ENCODE results near the gene ADAM17.

The ADAM17 gene

GRCh38 chr2:9555297-9556120 is at the start of gene ADAM17:
ADAM17 (minus strand) TSS chr2:9555830; CDS start chr2:9555605, 225 bp downstream.
- TF ChIP-seq GATA3 (IDR thresholded peaks at IDR 0.05; ENCODE audit: low read depth, low read length) = no peak
- TF ChIP-seq GATA2 (IDR thresholded peaks at IDR 0.05; ENCODE audit: low read depth, low read length) = no peak

DNA sequence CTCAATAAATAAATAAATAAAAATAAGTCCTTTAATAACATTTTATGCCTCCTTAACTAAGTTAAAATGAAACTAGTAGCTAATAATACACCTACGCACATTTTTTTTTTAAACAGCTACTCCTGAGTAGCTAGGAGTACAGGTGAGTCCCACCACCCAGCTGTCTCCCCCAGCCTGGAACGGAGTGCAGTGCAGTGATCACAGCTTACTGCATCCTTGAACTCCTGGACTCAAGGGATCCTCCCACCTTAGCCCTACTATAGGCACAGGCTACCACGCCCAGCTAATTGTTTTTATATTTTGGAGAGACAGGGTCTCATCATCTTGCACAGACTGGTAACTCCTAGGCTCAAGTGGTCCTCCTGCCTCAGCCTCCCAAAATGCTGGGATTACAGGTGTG is 46.8 kb upstream of the ADAM17 start:
- TF ChIP-seq GATA3 (IDR thresholded peaks at IDR 0.05; ENCODE audit: low read depth, low read length) (no peak), GATA2 (IDR thresholded peaks at IDR 0.05; ENCODE audit: low read depth, low read length) (no peak)

DNA sequence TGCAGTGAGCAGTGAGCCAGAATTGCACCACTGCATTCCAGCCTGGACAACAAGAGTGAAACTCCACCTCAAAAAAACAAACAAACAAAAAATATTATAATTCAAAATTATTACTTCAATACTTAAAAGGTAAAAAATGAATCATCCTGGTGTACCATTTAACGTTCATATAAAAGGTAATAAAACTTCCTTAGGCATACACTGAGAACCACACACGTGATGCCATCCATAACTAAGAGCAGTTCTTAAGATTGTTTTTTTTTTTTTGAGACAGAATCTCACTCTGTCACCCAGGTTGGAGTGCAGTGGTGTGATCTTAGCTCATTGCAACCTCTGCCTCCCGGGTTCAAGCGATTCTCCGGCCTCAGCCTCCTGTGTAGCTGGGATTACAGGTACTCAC is 45.8 kb upstream of the ADAM17 start:
- TF ChIP-seq GATA3 (IDR thresholded peaks at IDR 0.05; ENCODE audit: low read depth, low read length) (no peak), GATA2 (IDR thresholded peaks at IDR 0.05; ENCODE audit: low read depth, low read length) (no peak)

DNA sequence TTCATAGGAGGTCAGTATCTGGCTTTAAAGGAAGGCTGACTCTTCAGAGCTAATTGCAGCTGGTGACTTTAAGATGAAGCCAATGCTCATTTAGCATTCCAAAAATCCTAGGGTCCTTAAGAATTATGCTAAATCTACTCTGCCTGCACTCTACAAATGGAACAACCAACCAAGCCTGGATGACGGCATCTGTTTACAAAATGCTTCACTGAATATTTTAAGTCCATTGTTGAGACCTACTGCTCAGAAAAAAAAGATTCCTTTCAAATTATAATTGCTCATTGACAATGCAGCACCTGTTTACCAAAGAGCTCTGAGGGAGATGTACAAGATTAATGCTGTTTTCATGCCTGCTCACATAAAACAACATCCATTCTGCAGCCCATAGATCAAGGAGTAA is 43.8 kb upstream of the ADAM17 start:
- TF ChIP-seq GATA3 (IDR thresholded peaks at IDR 0.05; ENCODE audit: low read depth, low read length) = no peak
- TF ChIP-seq GATA2 (IDR thresholded peaks at IDR 0.05; ENCODE audit: low read depth, low read length) = no peak

DNA sequence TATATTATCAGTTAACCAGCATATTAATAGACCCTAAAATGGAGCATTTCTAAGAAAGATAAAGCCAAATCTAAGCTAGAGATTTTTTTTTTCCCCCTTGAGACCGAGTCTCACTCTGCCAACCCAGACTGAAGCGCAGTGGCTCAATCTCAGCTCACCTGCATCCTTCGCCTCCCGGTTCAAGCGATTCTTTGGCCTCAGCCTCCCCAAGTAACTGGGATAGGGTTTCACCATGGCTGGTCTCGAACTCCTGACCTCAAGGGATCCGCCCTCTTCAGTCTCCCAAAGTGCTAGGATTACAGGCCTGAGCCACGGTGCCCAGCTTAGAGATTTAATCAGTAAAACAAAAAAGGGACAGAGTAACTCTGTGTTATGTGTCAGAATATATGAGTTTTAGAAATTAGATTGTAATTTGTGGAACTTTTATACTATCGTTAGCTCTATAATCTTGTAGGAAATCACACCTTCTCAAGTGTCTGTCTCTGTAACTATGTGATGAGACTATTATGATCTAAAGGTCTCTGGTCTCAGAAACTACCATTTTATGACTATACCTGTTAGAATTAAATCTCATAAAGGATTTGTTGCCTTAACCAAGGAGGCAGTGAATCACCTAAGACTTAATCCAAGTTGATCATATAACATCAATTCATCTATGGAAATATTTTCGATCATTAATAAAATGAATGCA is 41.1 kb upstream of the ADAM17 start:
- TF ChIP-seq GATA2 (IDR thresholded peaks at IDR 0.05; ENCODE audit: low read depth, low read length) = no peak
- TF ChIP-seq GATA3 (IDR thresholded peaks at IDR 0.05; ENCODE audit: low read depth, low read length) = no peak

GRCh38 chr2:9595746-9596145 is 40.1 kb upstream of the ADAM17 start:
- TF ChIP-seq GATA2 (IDR thresholded peaks at IDR 0.05; ENCODE audit: low read depth, low read length) (no peak), GATA3 (IDR thresholded peaks at IDR 0.05; ENCODE audit: low read depth, low read length) (no peak)

DNA sequence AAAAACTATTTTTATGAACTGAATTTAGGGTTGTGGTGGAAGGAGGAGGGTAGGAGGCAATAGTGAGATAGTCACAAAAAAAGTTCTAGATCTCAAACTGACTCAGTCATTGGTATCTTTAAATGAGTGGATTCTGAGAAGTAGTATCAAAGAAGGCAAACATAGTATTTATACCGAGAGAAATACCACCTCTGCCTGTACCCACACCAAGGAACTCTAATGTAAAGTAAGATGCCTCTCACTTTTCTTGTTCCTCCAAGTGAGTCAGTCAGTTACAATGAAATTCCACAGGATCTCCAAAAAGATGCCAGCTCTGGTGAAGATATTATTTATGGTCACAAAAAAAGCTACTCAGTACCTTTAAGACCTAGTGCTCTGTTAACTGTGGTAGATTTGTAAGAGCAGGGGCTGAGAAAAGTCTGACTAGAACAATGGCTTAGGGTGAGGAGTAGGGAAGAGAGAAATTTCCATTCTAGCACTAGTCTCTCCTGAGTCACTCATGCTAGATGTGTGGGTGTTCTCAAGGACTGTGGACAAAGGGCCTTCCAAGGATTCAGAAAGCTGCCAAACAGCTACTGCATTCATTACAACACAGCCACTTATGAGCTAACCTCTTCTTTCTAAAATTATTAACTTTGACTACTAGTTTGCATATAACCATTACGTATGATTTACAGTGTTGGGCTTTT is 38.9 kb upstream of the ADAM17 start:
- TF ChIP-seq GATA2 (IDR thresholded peaks at IDR 0.05; ENCODE audit: low read depth, low read length) (no peak), GATA3 (IDR thresholded peaks at IDR 0.05; ENCODE audit: low read depth, low read length) (no peak)

DNA sequence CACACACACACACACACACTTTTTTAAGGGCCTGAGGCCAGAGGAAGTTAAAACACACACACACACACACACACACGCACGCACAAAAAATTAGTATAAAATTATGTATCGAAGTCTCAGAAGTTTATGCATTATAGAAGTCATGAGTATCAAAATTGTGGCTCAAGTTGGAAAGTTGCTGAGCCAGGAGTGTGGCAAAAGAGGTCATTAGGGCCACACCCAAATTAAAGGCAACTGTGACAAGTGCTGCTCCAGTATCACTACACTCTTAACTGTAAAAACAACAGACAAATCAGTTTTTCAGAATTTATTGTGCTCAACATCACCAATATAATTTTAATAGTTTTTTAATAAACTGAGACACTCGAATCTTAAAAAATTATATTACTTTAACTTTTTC is 38.3 kb upstream of the ADAM17 start:
- TF ChIP-seq GATA3 (IDR thresholded peaks at IDR 0.05; ENCODE audit: low read depth, low read length) (no peak), GATA2 (IDR thresholded peaks at IDR 0.05; ENCODE audit: low read depth, low read length) (no peak)

GRCh38 chr2:9592699-9593098 is 37.1 kb upstream of the ADAM17 start:
- TF ChIP-seq GATA3 (IDR thresholded peaks at IDR 0.05; ENCODE audit: low read depth, low read length) (no peak), GATA2 (IDR thresholded peaks at IDR 0.05; ENCODE audit: low read depth, low read length) (no peak)

- TF ChIP-seq GATA3 (IDR thresholded peaks at IDR 0.05; ENCODE audit: low read depth, low read length) = no peak
Observed at GRCh38 chr2:9590641-9591040, 35.0 kb upstream of the ADAM17 start.

DNA sequence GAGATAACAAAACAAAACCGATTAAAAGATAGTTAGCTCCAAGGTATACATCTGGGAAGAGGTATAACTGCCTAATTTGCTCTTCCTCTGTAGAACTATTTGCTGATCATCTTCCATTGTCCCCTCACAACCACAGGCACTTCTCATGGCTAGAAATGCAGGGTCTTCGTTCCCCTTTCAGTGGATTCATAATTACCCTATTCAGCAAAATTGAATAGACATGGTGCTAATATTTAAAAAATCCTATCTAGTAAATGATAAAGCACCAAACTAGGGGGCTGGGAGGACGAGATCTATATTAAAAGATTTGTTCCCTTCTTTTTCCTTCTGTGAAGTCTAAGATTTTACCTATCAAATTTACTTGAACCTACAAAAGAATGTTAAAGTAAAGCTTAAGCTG is 30.8 kb upstream of the ADAM17 start:
- no peak for TF ChIP-seq GATA2 (IDR thresholded peaks at IDR 0.05; ENCODE audit: low read depth, low read length)
- no peak for TF ChIP-seq GATA3 (IDR thresholded peaks at IDR 0.05; ENCODE audit: low read depth, low read length)

DNA sequence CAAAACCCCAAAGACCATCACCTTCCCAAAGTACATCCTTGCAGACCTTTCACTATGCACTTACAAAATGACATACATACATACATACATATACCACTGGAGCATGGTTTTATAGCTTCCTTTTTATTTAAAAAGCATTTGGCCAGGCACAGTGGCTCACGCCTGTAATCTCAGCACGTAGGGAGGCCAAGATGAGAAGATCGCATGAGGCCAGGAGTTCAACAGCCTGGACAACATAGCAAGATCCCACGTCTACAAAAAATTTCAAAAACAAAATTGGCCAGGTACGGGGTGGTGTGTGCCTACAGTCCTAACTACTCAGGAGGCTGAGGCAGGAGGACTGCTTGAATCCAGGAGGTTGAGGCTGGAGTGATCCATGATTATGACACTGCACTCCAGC is 29.9 kb upstream of the ADAM17 start:
- TF ChIP-seq GATA2 (IDR thresholded peaks at IDR 0.05; ENCODE audit: low read depth, low read length) (no peak), GATA3 (IDR thresholded peaks at IDR 0.05; ENCODE audit: low read depth, low read length) (no peak)

GRCh38 chr2:9582624-9583023 is 27.0 kb upstream of the ADAM17 start:
- TF ChIP-seq GATA3 (IDR thresholded peaks at IDR 0.05; ENCODE audit: low read depth, low read length) = no peak
- TF ChIP-seq GATA2 (IDR thresholded peaks at IDR 0.05; ENCODE audit: low read depth, low read length) = no peak

GRCh38 chr2:9578467-9579235 is 23.0 kb upstream of the ADAM17 start:
- TF ChIP-seq GATA3 (IDR thresholded peaks at IDR 0.05; ENCODE audit: low read depth, low read length) (no peak), GATA2 (IDR thresholded peaks at IDR 0.05; ENCODE audit: low read depth, low read length) (no peak)
